HG03442 (cell line): ENCODE data around the gene INTS6.

Source experiments
- ATAC-seq: cut with Tn5 transposase; IDR thresholded peaks from one replicate; pipeline ENCODE4 v1.9.1; 2021; ENCODE audit warnings: mild to moderate bottlenecking, moderate library complexity; ENCODE audit not compliant: unreplicated experiment

The INTS6 gene

GRCh38 chr13:51349016-51349415 lies 103.8 kb downstream of the INTS6 start:
- no peak for ATAC-seq

GRCh38 chr13:51348069-51348967 lies 104.5 kb downstream of the INTS6 start:
- no peak for ATAC-seq

GRCh38 chr13:51347099-51347498 lies 105.7 kb downstream of the INTS6 start:
- no peak for ATAC-seq

- no peak for ATAC-seq
Measured at GRCh38 chr13:51346397-51346796, 106.4 kb downstream of the INTS6 start.

GRCh38 chr13:51343475-51343874 lies 109.4 kb downstream of the INTS6 start:
- no peak for ATAC-seq

GRCh38 chr13:51342706-51343105 lies 110.1 kb downstream of the INTS6 start:
- ATAC-seq = no peak

- no peak for ATAC-seq
Measured at GRCh38 chr13:51341791-51342190, 111.0 kb downstream of the INTS6 start.

GRCh38 chr13:51341232-51341631 lies 111.6 kb downstream of the INTS6 start:
- no peak for ATAC-seq

- ATAC-seq = no peak
Measured at GRCh38 chr13:51339952-51340732, 112.7 kb downstream of the INTS6 start.

- ATAC-seq = no peak
Measured at GRCh38 chr13:51339354-51339753, 113.5 kb downstream of the INTS6 start, which contains the start of gene SERPINE3. Gene SERPINE3 (plus strand): TSS chr13:51339691. CDS start chr13:51341092, 1,401 bp downstream.

GRCh38 chr13:51336746-51337145 lies 116.1 kb downstream of the INTS6 start:
- ATAC-seq = no peak

- no peak for ATAC-seq
Measured at GRCh38 chr13:51333826-51334225, 119.0 kb downstream of the INTS6 start.

- ATAC-seq = no peak
Measured at GRCh38 chr13:51333421-51333820, 119.4 kb downstream of the INTS6 start.

GRCh38 chr13:51332566-51333361 lies 120.1 kb downstream of the INTS6 start:
- ATAC-seq = no peak

GRCh38 chr13:51331354-51331861 lies 121.4 kb downstream of the INTS6 start:
- peak; percentile 40 for ATAC-seq

GRCh38 chr13:51330791-51331190 lies 122.0 kb downstream of the INTS6 start:
- ATAC-seq = peak; percentile 44

- ATAC-seq = no peak
Measured at GRCh38 chr13:51329606-51330005, 123.2 kb downstream of the INTS6 start.

- ATAC-seq = no peak
Measured at GRCh38 chr13:51328488-51328887, 124.3 kb downstream of the INTS6 start.

GRCh38 chr13:51327961-51328360 lies 124.9 kb downstream of the INTS6 start:
- no peak for ATAC-seq

GRCh38 chr13:51326777-51327176 lies 126.1 kb downstream of the INTS6 start:
- no peak for ATAC-seq

- no peak for ATAC-seq
Measured at GRCh38 chr13:51325837-51326236, 127.0 kb downstream of the INTS6 start.
